GM21515 (cell line): ENCODE data around the gene KIF26B.
A peak's percentile ranks its signal among the peaks of the same experiment; 100 is the strongest.

Experiments used
- ATAC-seq: cut with Tn5 transposase; IDR thresholded peaks from one replicate; pipeline ENCODE4 v1.9.1; 2021; ENCODE audit not compliant: unreplicated experiment

The KIF26B gene

GRCh38 chr1:245606157-245606725 lies 451.5 kb downstream of the KIF26B start:
- no peak for ATAC-seq

DNA sequence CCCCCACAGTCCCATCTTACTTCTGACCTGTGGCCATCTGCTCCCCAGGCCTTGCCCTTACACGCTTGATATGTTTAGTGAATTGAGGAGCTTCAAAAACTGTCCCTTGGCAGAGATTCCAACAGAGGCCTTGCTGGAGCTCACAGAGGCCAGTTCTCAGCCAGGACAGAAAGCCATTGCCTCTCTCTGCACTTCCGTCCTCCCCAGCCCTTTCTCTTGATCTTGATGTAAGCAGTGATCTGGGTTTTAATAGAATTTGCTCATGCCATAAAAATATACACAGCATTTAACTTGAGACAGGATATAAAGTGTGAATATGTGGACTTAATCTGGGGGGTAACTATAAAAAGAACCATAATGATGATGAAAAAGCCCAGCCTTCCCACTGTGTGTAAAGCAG lies 453.5 kb downstream of the KIF26B start:
- ATAC-seq = no peak

GRCh38 chr1:245609354-245610150 lies 454.8 kb downstream of the KIF26B start:
- no peak for ATAC-seq

GRCh38 chr1:245611251-245611650 lies 456.5 kb downstream of the KIF26B start:
- no peak for ATAC-seq

DNA sequence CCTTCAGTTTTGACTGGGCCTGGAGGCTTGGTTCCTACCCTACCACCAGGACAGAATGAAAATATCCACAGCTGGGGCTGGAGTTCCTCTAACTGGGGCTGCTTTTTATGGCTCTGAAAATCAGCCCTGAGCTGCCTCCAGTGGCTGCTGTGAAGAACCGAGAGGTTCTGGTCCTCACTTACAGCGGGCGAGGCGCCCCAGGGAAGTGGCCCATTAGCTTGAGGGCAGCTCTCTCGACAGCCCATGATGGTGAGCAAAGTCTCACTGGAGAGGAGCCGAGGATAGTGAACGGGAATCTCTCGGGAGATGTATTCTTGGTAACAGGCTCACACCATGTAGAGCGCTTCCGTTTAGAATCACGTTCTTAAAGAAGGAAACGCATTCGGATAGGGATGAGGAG lies 459.7 kb downstream of the KIF26B start:
- no peak for ATAC-seq

DNA sequence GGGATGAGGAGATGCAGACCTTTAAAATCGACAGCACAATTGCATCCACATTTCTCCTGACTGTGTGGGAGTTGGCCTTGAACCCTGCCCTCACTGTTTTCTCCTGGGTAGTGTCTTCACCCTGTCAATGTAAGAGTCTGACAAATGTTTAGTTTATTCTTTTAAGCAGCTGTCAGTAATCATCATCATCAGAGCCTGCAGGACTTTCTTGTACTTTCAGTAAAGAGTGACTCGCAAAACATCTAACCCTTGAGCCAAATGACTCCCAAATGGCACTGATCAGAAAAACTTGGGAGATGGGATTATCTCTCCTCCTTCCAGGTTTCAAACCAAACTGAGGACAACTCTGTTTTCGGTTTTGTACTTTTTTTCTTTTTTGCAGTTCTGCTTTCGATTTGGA lies 460.2 kb downstream of the KIF26B start:
- no peak for ATAC-seq

- no peak for ATAC-seq
Observed at GRCh38 chr1:245621589-245621988, 466.8 kb downstream of the KIF26B start.

- no peak for ATAC-seq
Observed at GRCh38 chr1:245622332-245623014, 467.7 kb downstream of the KIF26B start.

GRCh38 chr1:245641384-245641783 lies 486.6 kb downstream of the KIF26B start:
- ATAC-seq = no peak

GRCh38 chr1:245645406-245645805 lies 490.6 kb downstream of the KIF26B start:
- ATAC-seq = peak; percentile 18

- ATAC-seq = peak; percentile 59
Observed at GRCh38 chr1:245645894-245646293, 491.1 kb downstream of the KIF26B start.

DNA sequence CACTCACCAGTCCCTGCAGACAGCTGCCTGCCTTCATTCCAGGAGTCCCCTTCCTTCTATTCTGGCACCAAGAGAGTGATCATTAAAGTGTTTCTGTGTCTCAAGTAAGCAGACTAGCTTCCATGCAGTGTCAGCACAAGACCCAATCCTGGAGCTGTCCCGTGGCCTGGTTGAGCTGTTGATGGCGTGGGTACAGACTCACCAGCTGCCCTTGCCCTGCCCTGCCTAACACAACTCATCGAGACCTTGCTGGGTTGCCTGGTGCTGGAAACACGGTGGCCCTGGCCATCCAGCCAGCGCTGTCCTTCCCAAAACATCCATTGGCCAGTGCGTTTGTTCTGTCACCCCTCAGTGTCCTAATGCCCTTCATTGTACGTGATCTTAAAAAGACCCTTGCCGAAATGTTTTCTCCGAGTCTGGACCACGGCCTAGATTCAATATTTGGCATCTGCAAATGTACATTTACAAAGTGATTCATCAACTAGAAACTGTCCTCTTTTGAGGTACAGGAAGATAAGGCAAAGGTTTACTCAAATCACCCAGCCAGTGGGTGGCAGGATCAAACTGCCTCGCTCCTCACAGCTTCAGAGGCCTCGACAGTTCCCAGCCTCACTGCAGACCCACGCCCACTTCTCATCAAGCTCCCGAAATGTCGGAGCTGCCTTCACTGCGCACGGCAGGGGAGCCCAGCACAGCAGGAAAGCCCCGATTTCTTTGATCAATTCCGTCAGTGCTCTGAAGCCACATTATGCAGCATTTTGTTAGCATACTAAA lies 494.2 kb downstream of the KIF26B start:
- ATAC-seq = no peak

DNA sequence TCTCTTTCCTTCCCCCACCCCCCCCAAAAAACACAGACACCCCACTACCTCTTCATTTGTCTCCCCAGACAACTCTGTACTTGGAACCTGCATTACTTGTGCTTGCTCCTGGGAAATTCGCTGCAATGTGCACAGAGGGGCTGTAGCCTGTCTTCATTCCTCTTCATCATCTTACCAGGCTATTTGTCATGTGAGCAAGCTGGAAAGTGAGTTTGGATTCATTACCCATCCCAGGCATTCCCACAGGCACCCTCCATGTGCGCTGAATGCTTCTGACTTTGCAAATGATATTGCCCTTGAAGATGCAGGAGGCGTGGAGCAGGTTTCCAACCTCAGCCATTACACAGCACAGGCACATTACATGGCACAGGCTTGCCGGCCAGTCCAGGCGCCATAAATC lies 494.9 kb downstream of the KIF26B start:
- ATAC-seq = no peak

- no peak for ATAC-seq
Observed at GRCh38 chr1:245650441-245650960, 495.7 kb downstream of the KIF26B start.

DNA sequence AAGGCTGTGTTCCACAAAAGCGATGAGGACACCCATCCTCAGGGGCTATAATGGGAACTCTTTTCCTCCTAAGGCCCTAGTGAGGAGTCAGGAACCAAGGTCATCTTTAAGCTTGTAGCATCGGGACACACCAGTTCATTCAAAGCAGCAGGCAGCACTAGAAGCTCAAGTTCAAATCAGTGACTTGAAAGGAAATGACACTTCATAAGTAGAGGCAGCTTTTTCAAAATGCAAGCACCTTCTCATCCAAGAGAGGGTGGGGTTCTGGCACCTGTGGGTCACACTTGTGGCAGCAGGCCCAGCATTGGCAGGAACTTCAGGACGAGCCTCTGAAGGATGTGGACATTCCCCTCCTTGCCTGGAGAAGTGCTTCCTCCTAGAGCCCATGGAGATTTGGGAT lies 496.3 kb downstream of the KIF26B start:
- ATAC-seq = no peak

DNA sequence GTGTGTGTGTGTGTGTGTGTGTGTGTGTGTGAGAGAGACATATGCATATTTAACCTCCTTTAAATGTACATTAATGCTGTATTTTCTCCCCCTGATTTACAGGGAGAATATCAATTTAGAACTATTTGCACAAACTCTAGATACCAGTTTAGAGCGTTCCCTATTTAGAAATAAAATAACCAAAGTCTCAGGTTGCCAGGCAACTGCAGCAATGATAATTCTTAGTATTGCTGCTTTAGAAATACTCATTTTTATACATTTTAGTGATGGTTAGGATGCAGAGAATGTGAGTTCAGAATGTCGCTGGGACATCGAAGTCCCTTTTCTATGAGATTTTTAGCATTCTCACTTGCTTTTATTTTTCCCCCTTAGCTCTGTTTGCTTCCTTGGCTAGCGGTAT lies 497.3 kb downstream of the KIF26B start:
- ATAC-seq = no peak

DNA sequence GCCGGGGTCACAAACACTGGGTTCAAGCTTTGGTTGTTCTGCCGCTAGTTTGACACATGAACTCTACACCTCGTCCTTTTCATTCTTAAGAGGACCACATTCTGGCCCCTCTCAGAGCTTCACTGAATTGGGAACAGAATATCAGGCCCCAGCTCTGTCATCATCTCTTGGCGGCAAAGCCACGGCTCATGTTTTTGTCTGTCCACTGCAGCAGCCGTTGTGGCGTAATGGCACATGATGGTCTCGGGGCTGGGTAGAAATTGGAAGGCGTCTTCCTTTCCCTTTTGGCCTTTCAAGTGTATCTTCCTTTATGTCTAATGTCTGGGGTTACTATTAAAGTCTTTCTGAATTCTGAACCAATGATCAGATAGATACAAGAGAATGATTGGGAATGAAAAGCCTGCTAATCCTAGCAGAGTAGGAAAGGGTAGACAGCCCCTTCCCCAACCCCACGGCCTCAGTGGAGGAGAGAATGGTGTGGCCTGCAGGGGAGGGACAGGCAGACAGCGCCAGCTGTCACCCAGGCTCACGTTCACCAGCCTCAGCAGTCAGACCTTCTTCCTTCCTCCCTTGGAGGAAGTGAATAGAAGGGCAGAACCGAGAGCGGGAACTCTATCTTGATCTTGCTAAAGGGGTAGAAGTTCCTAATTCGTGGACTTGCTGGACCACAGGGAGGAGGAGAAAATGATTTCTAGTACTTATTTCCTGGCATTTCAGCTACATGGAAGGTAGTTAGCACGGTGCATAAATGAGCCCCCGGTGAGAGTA lies 498.1 kb downstream of the KIF26B start:
- ATAC-seq = no peak

GRCh38 chr1:245654460-245655050 lies 499.8 kb downstream of the KIF26B start:
- ATAC-seq = no peak

GRCh38 chr1:245656189-245656717 lies 501.5 kb downstream of the KIF26B start:
- ATAC-seq = no peak

DNA sequence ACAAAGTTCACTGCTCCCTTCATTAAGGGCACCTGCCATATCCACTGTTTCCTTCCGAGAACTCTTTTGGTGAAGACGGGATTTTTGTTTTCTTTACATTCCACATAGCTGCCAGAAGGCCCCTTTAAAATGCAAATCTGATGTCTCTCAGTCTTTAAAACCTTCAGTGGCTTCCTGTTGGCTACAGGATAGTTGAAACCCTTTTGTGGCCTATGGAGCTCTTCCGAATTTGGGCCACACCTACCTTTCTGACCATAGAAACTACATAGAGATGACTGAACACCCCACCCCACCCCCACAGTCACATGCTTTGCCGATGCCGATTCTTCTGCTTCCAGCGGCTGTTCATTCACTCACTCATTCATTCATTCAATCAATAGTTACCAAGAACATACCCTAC lies 502.6 kb downstream of the KIF26B start:
- ATAC-seq = no peak
